Kidney (tissue), 14 donors: ENCODE measurements around the gene GABBR2. TPM values are rescaled to one million over a fixed set of nuclear protein-coding genes. Genes with fewer than 3 reads are reported as not detected.
A peak's percentile ranks its signal among the peaks of the same experiment; 100 is the strongest.
"Not testable (repeated sequence)": the region's sequence is repeated elsewhere in the genome, so short reads cannot be mapped to it uniquely, and the experiment has no call there.

Source experiments
- DNase-seq, 5 donors: peaks; one replicate each; pipeline ENCODE4 v3.0.0-alpha.2; 2013 to 2020
- FAIRE-seq: peaks from 2 replicates; lab custom pipeline; 2012; peaks lifted over from hg19 to GRCh38; lab: Jason Lieb, UNC
- H3K27ac ChIP-seq, 2 donors: one replicate each; pipeline ENCODE4 v1.7.0; 2013; ENCODE audit warnings: low read depth in 2 of 2, low read length in 2 of 2, inconsistent platforms in 1 of 2
- H3K27me3 ChIP-seq: one replicate; pipeline ENCODE4 v1.7.1; 2013; ENCODE audit warnings: low read length, inconsistent platforms; ENCODE audit not compliant: control insufficient read depth, insufficient read depth
- H3K36me3 ChIP-seq, 3 donors: one replicate each; pipeline versions ENCODE4 v1.7.0 to v1.7.1; 2013; ENCODE audit warnings: low read length in 3 of 3, control low read depth in 1 of 3, inconsistent platforms in 1 of 3; ENCODE audit not compliant: insufficient read depth in 3 of 3, control insufficient read depth in 2 of 3
- H3K4me1 ChIP-seq, 3 donors: one replicate each; pipeline versions ENCODE4 v1.7.0 to v1.7.1; 2013; ENCODE audit warnings: low read length in 3 of 3, inconsistent platforms in 1 of 3, low read depth in 1 of 3; ENCODE audit not compliant: control insufficient read depth in 2 of 3, insufficient read depth in 2 of 3
- H3K4me3 ChIP-seq, 3 donors: one replicate each; pipeline versions ENCODE4 v1.7.0 to v1.8.1; 2013; ENCODE audit warnings: low read length in 3 of 3, control low read depth in 1 of 3, inconsistent platforms in 1 of 3
- H3K9ac ChIP-seq, 3 donors: one replicate each; pipeline versions ENCODE4 v1.7.0 to v1.7.1; 2013; ENCODE audit warnings: low read length in 3 of 3, control low read depth in 1 of 3, inconsistent platforms in 1 of 3
- H3K9me3 ChIP-seq, 3 donors: one replicate each; pipeline versions ENCODE4 v1.7.0 to v1.7.1; 2013; ENCODE audit warnings: low read length in 3 of 3, control low read depth in 1 of 3, inconsistent platforms in 1 of 3; ENCODE audit not compliant: control insufficient read depth in 2 of 3, insufficient read depth in 1 of 3
- CTCF ChIP-seq: IDR thresholded peaks from 3 replicates; pipeline ENCODE4 v1.5.1; 2012; ENCODE audit warnings: mild to moderate bottlenecking, moderate library complexity, borderline replicate concordance; ENCODE audit not compliant: insufficient read depth; ENCODE audit errors: extremely low read depth
- intact Hi-C: fragments of 100-400 bp; cut with DNase I; formaldehyde crosslinking; loops from one replicate; pipeline ENCODE4 v1.11.1; 2022
- polyA plus RNA-seq: library from polyadenylated mRNA; stranded (reverse); fragments of 350-450 nt; fragmentation: Illumina TruSeq; extraction: RNeasy Lipid Tissue Mini Kit (QIAGEN cat#74804); gene quantifications from one replicate; pipeline ENCODE4 v1.2.3, GENCODE V29; 2014; ENCODE audit warnings: low read depth, low replicate concordance; ENCODE audit not compliant: insufficient read depth
- total RNA-seq: library from RNA; stranded (reverse); fragmentation: NEBNext Ultra II Directional; extraction: Animal tissue kit (Norgen Biotek cat#: 25700); gene quantifications from one replicate; pipeline ENCODE4 v1.2.1, GENCODE V29; 2021
- donor health status: control.
- donor health status: control.
- donor health status: control.
- donor health status: control.
- donor health status: control.
- donor health status: DM: yes; HTN: yes; CAD: no.
- donor health status: Normal renal cell carcinoma (clear cell type).

The GABBR2 gene
- total and polyA plus RNA-seq, 2 donors from 2014 or later = 0.06 TPM; not detected in 1

DNA sequence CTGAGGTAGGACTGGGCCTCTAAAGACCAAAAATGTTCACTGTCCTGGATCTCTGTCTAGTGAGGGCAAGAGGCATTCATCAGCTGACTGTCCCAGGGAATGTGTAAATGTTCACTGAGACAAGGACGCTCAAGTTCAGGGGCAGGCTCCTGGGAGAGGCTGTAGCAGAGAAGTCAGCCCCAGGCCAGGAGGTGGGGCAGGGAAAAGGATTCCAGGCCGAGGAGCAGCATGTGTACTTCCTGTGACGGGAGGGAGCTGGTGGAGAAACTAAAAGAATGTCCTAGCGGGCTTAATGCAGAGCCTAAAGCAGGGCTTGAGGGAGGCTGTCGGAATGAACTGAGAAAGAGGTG, 205.8 kb downstream of the GABBR2 start:
- FAIRE-seq (no peak), DNase-seq (peak in 3 of 5 donors; percentile 43 to 63 (median 52))
- H3K4me1 ChIP-seq = no peaks in the 10 kb centered on the region
- no peaks in the 10 kb centered on the region for H3K9me3 ChIP-seq
- H3K27me3 ChIP-seq = no peaks in the 10 kb centered on the region
- no peak overlapping the region for H3K9ac ChIP-seq
- H3K27ac ChIP-seq = no peak overlapping the region
- no peak overlapping the region for H3K4me3 ChIP-seq
- no peaks in the 10 kb centered on the region for H3K36me3 ChIP-seq
- intact Hi-C loops = no loop called here
- no peak for TF ChIP-seq CTCF

DNA sequence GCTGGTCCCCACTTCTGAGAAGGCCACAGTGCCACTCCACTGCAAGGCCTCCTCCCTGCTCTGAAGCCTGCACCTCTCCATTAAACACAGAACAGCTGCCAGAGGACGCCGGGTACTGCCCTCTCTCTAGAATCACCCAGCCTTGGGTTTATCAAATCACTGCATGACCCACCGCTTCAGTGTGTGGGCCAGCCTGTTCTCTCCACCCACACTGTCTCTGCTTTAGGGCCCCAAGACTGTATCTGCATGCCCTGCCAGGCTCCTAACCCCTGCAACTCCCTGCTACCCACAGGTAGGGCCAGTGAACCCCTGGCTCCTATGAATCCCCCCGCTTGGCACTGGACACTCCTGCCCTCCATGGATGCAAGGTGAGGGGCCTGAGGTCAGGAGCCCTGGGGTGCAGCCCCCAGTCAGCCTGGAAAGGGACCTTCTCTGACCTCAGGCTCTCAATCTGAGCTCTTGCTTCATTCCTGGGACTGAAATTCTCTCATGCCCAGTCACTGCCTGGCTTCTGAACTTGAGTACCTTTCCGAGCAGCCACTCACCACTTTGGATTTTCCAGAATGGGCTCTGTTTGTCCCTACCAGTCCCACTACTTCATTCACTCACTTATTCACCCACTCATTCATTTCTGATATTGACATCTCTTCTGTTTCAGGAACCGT, 206.3 kb downstream of the GABBR2 start:
- Histone ChIP-seq H3K27ac (no peak overlapping the region), H3K36me3 (no peaks in the 10 kb centered on the region), H3K27me3 (no peaks in the 10 kb centered on the region), H3K9ac (no peak overlapping the region), H3K4me1 (no peaks in the 10 kb centered on the region), H3K9me3 (no peaks in the 10 kb centered on the region), H3K4me3 (no peak overlapping the region)
- DNase-seq = peak in 1 of 5 donors; percentile 8
- intact Hi-C loops = no loop called here
- FAIRE-seq = no peak
- no peak for TF ChIP-seq CTCF

DNA sequence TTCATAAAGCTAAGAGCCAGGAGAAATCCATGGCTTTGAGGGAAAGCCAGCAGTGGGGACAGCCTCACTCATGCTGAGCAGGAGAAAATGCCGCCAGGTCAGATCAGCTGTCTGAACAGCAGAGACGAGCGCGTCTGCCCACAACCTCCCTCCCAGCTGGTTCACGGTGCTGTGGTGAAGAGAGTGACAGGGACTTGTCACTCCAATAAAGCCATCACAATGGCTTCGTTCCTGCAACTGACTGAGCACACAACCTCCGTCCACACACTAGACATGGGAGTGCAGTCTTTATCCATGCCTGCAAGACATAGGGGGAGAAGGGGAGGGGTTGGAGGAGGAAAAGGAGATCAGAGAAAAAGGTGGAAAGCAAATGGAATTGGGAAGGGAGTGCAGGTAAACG, 206.9 kb downstream of the GABBR2 start:
- H3K4me3 ChIP-seq = no peak overlapping the region
- H3K4me1 ChIP-seq = no peaks in the 10 kb centered on the region
- no peak for TF ChIP-seq CTCF
- H3K27me3 ChIP-seq = no peaks in the 10 kb centered on the region
- intact Hi-C loops = no loop called here
- DNase-seq = peak in 2 of 5 donors; percentile 13 to 25
- H3K9me3 ChIP-seq = no peaks in the 10 kb centered on the region
- no peak overlapping the region for H3K27ac ChIP-seq
- no peaks in the 10 kb centered on the region for H3K36me3 ChIP-seq
- no peak overlapping the region for H3K9ac ChIP-seq
- FAIRE-seq = no peak

- intact Hi-C loops, H3K27me3 ChIP-seq, H3K4me3 ChIP-seq, H3K27ac ChIP-seq, H3K4me1 ChIP-seq, H3K9ac ChIP-seq, H3K9me3 ChIP-seq, DNase-seq, H3K36me3 ChIP-seq, FAIRE-seq: not testable (repeated sequence)
Observed at GRCh38 chr9:98501259-98501658, 207.5 kb downstream of the GABBR2 start.
